MM.1S (cell line): ENCODE data around the gene KCNG4.

Source experiments
- DNase-seq: peaks from one replicate; pipeline ENCODE4 v3.0.0-alpha.2; 2015
- H2AFZ ChIP-seq: fragments of 300-600 bp; sonication (generic); 2 replicates; pipeline ENCODE4 v1.6.0; 2016; ENCODE audit warnings: antibody characterized with exemption, low read length
- H3F3A ChIP-seq: fragments of 300-600 bp; sonication (generic); 2 replicates; pipeline ENCODE4 v1.6.1; 2016; ENCODE audit warnings: mild to moderate bottlenecking, antibody characterized with exemption, low read length, moderate library complexity, mixed read lengths; ENCODE audit not compliant: insufficient read depth
- H3K27ac ChIP-seq: fragments of 300-600 bp; sonication (generic); 2 replicates; pipeline ENCODE4 v1.5.1; 2016; ENCODE audit warnings: mild to moderate bottlenecking, low read length
- H3K27me3 ChIP-seq: fragments of 300-600 bp; sonication (generic); replicated peaks from 2 replicates; pipeline ENCODE4 v1.6.0; 2016; ENCODE audit warnings: low read length; ENCODE audit not compliant: insufficient read depth
- H3K36me3 ChIP-seq: fragments of 300-600 bp; sonication (generic); replicated peaks from 2 replicates; pipeline ENCODE4 v1.6.1; 2016; ENCODE audit warnings: mild to moderate bottlenecking, low read length, mixed read lengths; ENCODE audit not compliant: insufficient read depth
- H3K4me1 ChIP-seq: fragments of 300-600 bp; sonication (generic); 2 replicates; pipeline ENCODE4 v1.6.1; 2016; ENCODE audit warnings: low read length, mixed read lengths
- H3K4me2 ChIP-seq: fragments of 300-600 bp; sonication (generic); 2 replicates; pipeline ENCODE4 v1.6.0; 2016; ENCODE audit warnings: low read depth, low read length
- H3K4me3 ChIP-seq: fragments of 300-600 bp; sonication (generic); 2 replicates; pipeline ENCODE4 v1.5.1; 2016; ENCODE audit warnings: low read length, mixed read lengths
- H3K79me2 ChIP-seq: fragments of 300-600 bp; sonication (generic); 2 replicates; pipeline ENCODE4 v1.6.1; 2016; ENCODE audit warnings: mixed run types, low read length, mixed read lengths
- H3K9ac ChIP-seq: fragments of 300-600 bp; sonication (generic); 2 replicates; pipeline ENCODE4 v1.6.1; 2016; ENCODE audit warnings: low read length, mixed read lengths
- H3K9me2 ChIP-seq: fragments of 300-600 bp; sonication (generic); replicated peaks from 2 replicates; pipeline ENCODE4 v1.6.1; 2016; ENCODE audit warnings: mild to moderate bottlenecking, low read length, mixed read lengths; ENCODE audit not compliant: insufficient read depth
- H3K9me3 ChIP-seq: fragments of 300-600 bp; sonication (generic); replicated peaks from 2 replicates; pipeline ENCODE4 v1.6.1; 2016; ENCODE audit warnings: mild to moderate bottlenecking, low read length, mixed read lengths; ENCODE audit not compliant: insufficient read depth
- H4K20me1 ChIP-seq: fragments of 300-600 bp; sonication (generic); 2 replicates; pipeline ENCODE4 v1.6.1; 2016; ENCODE audit warnings: mild to moderate bottlenecking, low read length, moderate library complexity, mixed read lengths; ENCODE audit not compliant: insufficient read depth
- EZH2 ChIP-seq: fragments of 300-600 bp; sonication (generic); optimal IDR thresholded peaks from 2 replicates; pipeline ENCODE3; 2017; ENCODE audit warnings: low read depth, mild to moderate bottlenecking, antibody characterized with exemption, low read length, mixed read lengths
- EZH2phosphoT487 ChIP-seq: fragments of 300-600 bp; sonication (generic); IDR thresholded peaks from 2 replicates; pipeline ENCODE4 v1.6.1; 2018; ENCODE audit warnings: antibody characterized with exemption, low read length
- TF ChIP-seq, protein P1 (sequence below): fragments of 300-600 bp; sonication (generic); IDR thresholded peaks from 2 replicates; pipeline ENCODE4 v1.5.1; 2016; ENCODE audit warnings: antibody characterized with exemption, low read length, mixed read lengths

Gene KCNG4

DNA sequence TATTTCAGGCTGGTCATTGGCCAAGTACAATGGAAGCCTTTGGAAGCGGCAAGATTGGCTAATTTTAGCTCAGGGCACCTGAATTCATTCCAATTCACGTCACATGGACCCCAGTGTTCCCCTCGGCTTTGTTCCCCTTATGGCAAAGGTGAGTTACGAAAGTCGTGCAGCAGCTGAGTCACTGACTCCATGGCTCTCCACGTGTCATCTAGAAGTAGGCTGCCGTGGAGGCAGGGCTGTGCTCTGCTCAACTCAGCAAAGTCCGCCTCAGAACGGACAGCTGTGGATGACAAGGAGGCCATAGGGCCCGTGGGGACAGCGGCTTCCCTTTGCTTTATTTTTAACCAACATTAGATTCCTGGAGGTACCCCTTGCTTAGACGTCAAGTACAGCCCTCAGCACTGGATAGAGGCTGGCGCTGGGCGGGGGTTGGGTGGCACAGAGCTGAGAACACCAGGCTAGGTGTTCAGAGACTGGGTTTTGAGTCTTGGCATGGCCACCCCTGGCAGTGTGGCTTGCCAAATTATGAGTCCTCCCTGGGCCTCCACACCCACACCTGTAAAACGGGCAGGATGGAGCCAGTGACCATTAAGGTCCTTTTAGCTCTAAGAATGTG lies 25.3 kb downstream of the KCNG4 start:
- no peak overlapping the region for H3K9ac ChIP-seq
- H2AFZ ChIP-seq, result no peak overlapping the region
- no peak overlapping the region for H3K4me3 ChIP-seq
- no peaks in the 10 kb centered on the region for H3K36me3 ChIP-seq
- peaks cover 20% of the 10 kb centered on the region for H3K27me3 ChIP-seq
- no peaks in the 10 kb centered on the region for H3K79me2 ChIP-seq
- no peaks in the 10 kb centered on the region for H4K20me1 ChIP-seq
- no peaks in the 10 kb centered on the region for H3K9me3 ChIP-seq
- no peak overlapping the region for H3K4me2 ChIP-seq
- TF ChIP-seq, protein P1, sequence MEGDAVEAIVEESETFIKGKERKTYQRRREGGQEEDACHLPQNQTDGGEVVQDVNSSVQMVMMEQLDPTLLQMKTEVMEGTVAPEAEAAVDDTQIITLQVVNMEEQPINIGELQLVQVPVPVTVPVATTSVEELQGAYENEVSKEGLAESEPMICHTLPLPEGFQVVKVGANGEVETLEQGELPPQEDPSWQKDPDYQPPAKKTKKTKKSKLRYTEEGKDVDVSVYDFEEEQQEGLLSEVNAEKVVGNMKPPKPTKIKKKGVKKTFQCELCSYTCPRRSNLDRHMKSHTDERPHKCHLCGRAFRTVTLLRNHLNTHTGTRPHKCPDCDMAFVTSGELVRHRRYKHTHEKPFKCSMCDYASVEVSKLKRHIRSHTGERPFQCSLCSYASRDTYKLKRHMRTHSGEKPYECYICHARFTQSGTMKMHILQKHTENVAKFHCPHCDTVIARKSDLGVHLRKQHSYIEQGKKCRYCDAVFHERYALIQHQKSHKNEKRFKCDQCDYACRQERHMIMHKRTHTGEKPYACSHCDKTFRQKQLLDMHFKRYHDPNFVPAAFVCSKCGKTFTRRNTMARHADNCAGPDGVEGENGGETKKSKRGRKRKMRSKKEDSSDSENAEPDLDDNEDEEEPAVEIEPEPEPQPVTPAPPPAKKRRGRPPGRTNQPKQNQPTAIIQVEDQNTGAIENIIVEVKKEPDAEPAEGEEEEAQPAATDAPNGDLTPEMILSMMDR, result no peak
- TF ChIP-seq EZH2phosphoT487, result no peak
- TF ChIP-seq EZH2, result no peak
- H3K27ac ChIP-seq, result no peak overlapping the region
- no peaks in the 10 kb centered on the region for H3F3A ChIP-seq
- no peak for DNase-seq
- H3K4me1 ChIP-seq, result no peaks in the 10 kb centered on the region
- no peaks in the 10 kb centered on the region for H3K9me2 ChIP-seq

DNA sequence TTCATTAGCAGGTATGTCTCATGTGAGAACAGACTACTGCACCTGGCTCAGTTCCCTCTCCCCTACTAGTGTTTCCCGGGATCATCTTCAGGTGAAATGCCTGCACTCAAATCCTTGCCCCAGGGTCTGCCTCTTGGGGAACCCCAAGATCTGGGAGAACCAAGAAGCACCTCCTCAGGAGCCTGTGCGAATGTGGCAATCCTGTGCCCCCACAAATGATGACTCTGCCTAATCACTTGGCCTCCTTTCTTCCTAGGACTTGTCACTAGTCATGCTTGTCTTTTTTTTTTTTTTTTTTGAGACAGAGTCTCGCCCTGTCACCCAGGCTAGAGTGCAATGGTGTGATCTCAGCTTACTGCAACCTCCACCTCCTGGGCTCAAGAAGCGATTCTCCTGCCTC lies 27.2 kb downstream of the KCNG4 start:
- Histone ChIP-seq H3K9me2 (no peaks in the 10 kb centered on the region), H3K36me3 (no peaks in the 10 kb centered on the region), H3K4me3 (no peak overlapping the region), H3K27me3 (peaks cover 7% of the 10 kb centered on the region; the same call in 1 of the 2 replicates), H2AFZ (no peak overlapping the region), H3K9ac (no peak overlapping the region), H3K4me1 (no peaks in the 10 kb centered on the region), H3K27ac (no peak overlapping the region), H3K9me3 (no peaks in the 10 kb centered on the region), H3F3A (no peaks in the 10 kb centered on the region), H3K79me2 (no peaks in the 10 kb centered on the region), H4K20me1 (no peaks in the 10 kb centered on the region), H3K4me2 (no peak overlapping the region)
- TF ChIP-seq EZH2phosphoT487 (no peak), EZH2 (no peak)
- TF ChIP-seq, protein P1, result no peak
- DNase-seq, result no peak

- H3K4me2 ChIP-seq, result no peak overlapping the region
- no peaks in the 10 kb centered on the region for H4K20me1 ChIP-seq
- no peak for TF ChIP-seq EZH2
- TF ChIP-seq, protein P1, result no peak
- TF ChIP-seq EZH2phosphoT487, result no peak
- H3K27me3 ChIP-seq, result peaks cover 4% of the 10 kb centered on the region; the same call in 1 of the 2 replicates
- no peak for DNase-seq
- H2AFZ ChIP-seq, result no peak overlapping the region
- H3K79me2 ChIP-seq, result no peaks in the 10 kb centered on the region
- no peaks in the 10 kb centered on the region for H3K9me3 ChIP-seq
- no peaks in the 10 kb centered on the region for H3F3A ChIP-seq
- no peaks in the 10 kb centered on the region for H3K4me1 ChIP-seq
- no peaks in the 10 kb centered on the region for H3K36me3 ChIP-seq
- no peak overlapping the region for H3K27ac ChIP-seq
- H3K9ac ChIP-seq, result no peak overlapping the region
- H3K9me2 ChIP-seq, result no peaks in the 10 kb centered on the region
- no peak overlapping the region for H3K4me3 ChIP-seq
These were observed 27.7 kb downstream of the KCNG4 start for GRCh38 chr16:84212154-84212553.
